Activated CD8-positive, alpha-beta T cell treated with anti-CD3 and anti-CD28 coated beads for 36 hours (primary cell): ENCODE data around the gene PDE5A. TPM values are rescaled to one million over a fixed set of nuclear protein-coding genes. Genes with fewer than 3 reads are reported as not detected.

Experiments
- ATAC-seq: fragments of 200-7000 bp; cut with Tn5 transposase; one replicate; pipeline ENCODE4 v1.10.0; 2021; ENCODE audit warnings: mild to moderate bottlenecking, moderate library complexity
- CTCF ChIA-PET: fragments of 350-600 bp; sonication (Branson Sonifier 250); formaldehyde crosslinking; loops from one replicate; lab custom pipeline; 2021; ENCODE audit warnings: antibody characterized with exemption; lab: Charles Lee
- POLR2A ChIA-PET: fragments of 350-600 bp; sonication (Branson Sonifier 250); formaldehyde crosslinking; loops from one replicate; lab custom pipeline; 2021; ENCODE audit warnings: antibody characterized with exemption; lab: Charles Lee
- DNase-seq: peaks from one replicate; pipeline ENCODE4 v3.0.0-alpha.2; 2020
- H3K27ac Mint-ChIP-seq: one replicate; pipeline ENCODE4 v1.8.0; 2021; ENCODE audit warnings: mild to moderate bottlenecking, mixed read lengths
- H3K27me3 Mint-ChIP-seq: one replicate; pipeline ENCODE4 v1.8.0; 2021; ENCODE audit warnings: mixed read lengths
- H3K36me3 Mint-ChIP-seq: one replicate; pipeline ENCODE4 v1.8.0; 2021; ENCODE audit warnings: low read depth, mixed read lengths
- H3K4me1 Mint-ChIP-seq: one replicate; pipeline ENCODE4 v1.8.0; 2021; ENCODE audit warnings: low read depth, mixed read lengths
- H3K4me3 Mint-ChIP-seq: one replicate; pipeline ENCODE4 v1.8.0; 2021; ENCODE audit warnings: mild to moderate bottlenecking, moderate library complexity, mixed read lengths
- H3K9me3 Mint-ChIP-seq: one replicate; pipeline ENCODE4 v1.8.0; 2021; ENCODE audit warnings: mixed read lengths
- intact Hi-C: fragments of 100-400 bp; cut with micrococcal nuclease; formaldehyde crosslinking; loops from one replicate; pipeline ENCODE4 v1.10.0; 2022
- total RNA-seq, 2 experiments: library from RNA; stranded (reverse); gene quantifications; one replicate each; pipeline ENCODE4 v1.2.3, GENCODE V29; 2021
- TF ChIP-seq, protein P1 (sequence below): fragments of 200-600 bp; IDR thresholded peaks from one replicate; pipeline ENCODE4 v1.8.0; 2022; ENCODE audit warnings: antibody characterized with exemption, mild to moderate bottlenecking

PDE5A gene
- total RNA-seq, 2 experiments from 2014 or later = 0.22 to 0.32 TPM

DNA sequence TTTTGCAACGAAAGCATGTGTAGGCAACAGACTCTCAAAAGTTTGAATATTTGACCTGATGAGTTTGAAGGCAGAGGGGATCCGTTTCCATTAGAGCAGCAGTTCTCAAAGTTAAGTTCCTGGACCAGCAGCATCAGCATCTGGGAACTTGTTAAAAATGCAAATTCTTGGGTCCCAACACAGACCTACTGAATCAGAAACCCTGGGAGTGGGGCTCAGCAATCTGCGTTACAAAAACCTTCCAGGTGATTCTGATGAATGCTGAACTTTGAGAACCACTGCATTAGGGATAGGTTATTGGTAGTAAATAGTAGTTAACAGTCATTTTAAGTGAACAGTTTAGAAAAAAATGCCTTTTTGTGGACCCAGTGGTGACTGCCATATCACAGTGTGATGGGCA, 98.8 kb downstream of the PDE5A start:
- no peak overlapping the region for H3K4me3 Mint-ChIP-seq
- intact Hi-C loops = no loop called here
- no peaks in the 10 kb centered on the region for H3K9me3 Mint-ChIP-seq
- no peak overlapping the region for H3K27ac Mint-ChIP-seq
- no peaks in the 10 kb centered on the region for H3K27me3 Mint-ChIP-seq
- ChIA-PET CTCF (no interaction called here), POLR2A (no interaction called here)
- TF ChIP-seq, protein P1, sequence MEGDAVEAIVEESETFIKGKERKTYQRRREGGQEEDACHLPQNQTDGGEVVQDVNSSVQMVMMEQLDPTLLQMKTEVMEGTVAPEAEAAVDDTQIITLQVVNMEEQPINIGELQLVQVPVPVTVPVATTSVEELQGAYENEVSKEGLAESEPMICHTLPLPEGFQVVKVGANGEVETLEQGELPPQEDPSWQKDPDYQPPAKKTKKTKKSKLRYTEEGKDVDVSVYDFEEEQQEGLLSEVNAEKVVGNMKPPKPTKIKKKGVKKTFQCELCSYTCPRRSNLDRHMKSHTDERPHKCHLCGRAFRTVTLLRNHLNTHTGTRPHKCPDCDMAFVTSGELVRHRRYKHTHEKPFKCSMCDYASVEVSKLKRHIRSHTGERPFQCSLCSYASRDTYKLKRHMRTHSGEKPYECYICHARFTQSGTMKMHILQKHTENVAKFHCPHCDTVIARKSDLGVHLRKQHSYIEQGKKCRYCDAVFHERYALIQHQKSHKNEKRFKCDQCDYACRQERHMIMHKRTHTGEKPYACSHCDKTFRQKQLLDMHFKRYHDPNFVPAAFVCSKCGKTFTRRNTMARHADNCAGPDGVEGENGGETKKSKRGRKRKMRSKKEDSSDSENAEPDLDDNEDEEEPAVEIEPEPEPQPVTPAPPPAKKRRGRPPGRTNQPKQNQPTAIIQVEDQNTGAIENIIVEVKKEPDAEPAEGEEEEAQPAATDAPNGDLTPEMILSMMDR = no peak
- DNase-seq (no peak), ATAC-seq (no peak)
- no peaks in the 10 kb centered on the region for H3K4me1 Mint-ChIP-seq
- H3K36me3 Mint-ChIP-seq = peaks cover 13% of the 10 kb centered on the region

DNA sequence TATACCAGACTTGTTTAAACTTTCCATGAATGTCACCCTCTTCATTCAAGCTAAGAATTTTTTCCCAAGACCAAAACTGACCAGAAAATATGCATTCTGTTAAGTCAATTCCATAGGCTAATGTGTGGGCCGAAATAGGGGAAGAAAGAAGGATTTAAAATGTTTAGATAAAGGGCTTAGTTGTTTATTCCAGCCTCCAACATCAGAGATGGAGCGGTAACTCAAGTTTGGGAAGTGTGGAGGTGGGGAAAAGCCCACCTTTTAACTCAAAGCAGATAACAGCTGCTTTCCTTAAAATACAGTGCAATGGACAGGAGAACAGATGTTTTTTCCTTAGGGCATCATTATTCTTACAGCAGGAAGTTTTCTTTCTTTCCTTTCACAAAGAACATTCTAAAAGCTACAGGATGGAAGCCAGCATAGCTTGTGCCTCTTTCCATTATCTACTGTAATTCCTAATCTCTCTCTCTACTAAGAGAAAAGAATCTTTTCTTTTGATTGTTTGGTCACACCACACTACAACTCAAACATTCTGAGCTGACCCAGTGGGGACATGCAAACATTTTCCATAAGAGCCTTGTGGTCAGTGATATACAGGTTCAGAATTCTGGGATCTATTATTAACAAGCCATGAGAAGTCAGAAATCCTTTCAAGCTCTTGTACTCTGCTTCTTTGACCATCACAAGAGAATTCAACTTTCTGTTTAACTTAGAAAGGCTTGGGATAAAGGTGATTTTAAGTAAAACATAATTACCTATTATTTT, 101.6 kb downstream of the PDE5A start:
- no peak overlapping the region for H3K4me3 Mint-ChIP-seq
- TF ChIP-seq, protein P1 = no peak
- DNase-seq (no peak), ATAC-seq (no peak)
- no peak overlapping the region for H3K27ac Mint-ChIP-seq
- H3K9me3 Mint-ChIP-seq = no peaks in the 10 kb centered on the region
- ChIA-PET CTCF (no interaction called here), POLR2A (no interaction called here)
- no peaks in the 10 kb centered on the region for H3K27me3 Mint-ChIP-seq
- H3K36me3 Mint-ChIP-seq = peaks cover 5% of the 10 kb centered on the region
- no peaks in the 10 kb centered on the region for H3K4me1 Mint-ChIP-seq
- intact Hi-C loops = no loop called here

DNA sequence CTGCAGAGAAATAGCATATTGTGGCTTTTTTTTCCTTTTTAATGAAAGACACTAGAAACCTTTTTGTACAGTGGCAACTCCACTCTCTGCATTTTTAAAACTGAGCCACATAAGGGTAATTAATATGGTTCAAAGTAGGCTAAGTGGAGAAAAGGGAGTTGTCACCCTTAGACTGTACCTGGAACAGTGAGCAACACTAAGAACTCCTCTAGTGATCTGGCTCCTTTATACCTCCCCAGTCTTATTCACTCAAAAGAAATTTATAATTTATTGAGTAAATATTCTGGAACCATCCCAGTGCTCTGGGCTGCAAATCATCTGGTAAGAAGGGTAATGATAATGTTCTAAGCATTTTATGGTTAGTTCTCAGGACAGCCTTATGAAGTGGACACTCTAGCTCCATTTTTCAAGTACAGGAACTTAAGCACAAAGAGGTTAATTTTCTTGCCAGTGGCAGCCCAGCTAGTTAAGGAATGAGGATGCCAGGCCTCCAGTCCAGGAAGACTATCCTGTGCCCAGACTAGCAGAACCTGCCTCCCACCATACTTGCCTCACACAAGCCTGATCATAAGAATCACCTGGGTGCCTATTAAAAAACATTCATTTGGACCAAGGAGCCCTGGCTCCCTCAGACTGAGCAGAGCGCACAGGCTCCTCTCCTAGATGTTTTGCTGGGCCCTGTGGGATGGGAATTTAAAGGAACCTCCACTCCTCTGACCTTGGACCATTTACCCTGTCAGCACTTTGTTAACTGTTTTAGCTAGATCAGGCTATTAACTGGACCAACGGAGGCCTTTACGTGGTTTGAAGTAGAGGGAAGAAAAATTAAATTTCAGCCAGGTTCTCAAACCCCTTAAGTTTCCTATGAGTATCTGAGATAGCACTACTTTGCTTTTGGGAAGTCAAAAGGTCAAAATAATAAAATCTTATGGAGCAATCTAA, 102.6 kb downstream of the PDE5A start:
- ATAC-seq (no peak), DNase-seq (no peak)
- no peaks in the 10 kb centered on the region for H3K9me3 Mint-ChIP-seq
- no peak overlapping the region for H3K4me3 Mint-ChIP-seq
- POLR2A ChIA-PET = no interaction called here
- CTCF ChIA-PET = no interaction called here
- H3K4me1 Mint-ChIP-seq = no peaks in the 10 kb centered on the region
- TF ChIP-seq, protein P1 = no peak
- no peaks in the 10 kb centered on the region for H3K27me3 Mint-ChIP-seq
- no peak overlapping the region for H3K27ac Mint-ChIP-seq
- peaks cover 4% of the 10 kb centered on the region for H3K36me3 Mint-ChIP-seq
- intact Hi-C loops = no loop called here

- CTCF ChIA-PET = no interaction called here
- H3K27me3 Mint-ChIP-seq = no peaks in the 10 kb centered on the region
- no peak overlapping the region for H3K27ac Mint-ChIP-seq
- ATAC-seq (no peak), DNase-seq (no peak)
- H3K4me1 Mint-ChIP-seq = no peaks in the 10 kb centered on the region
- H3K36me3 Mint-ChIP-seq = peaks cover 6% of the 10 kb centered on the region
- H3K9me3 Mint-ChIP-seq = no peaks in the 10 kb centered on the region
- no peak overlapping the region for H3K4me3 Mint-ChIP-seq
- POLR2A ChIA-PET = no interaction called here
- intact Hi-C loops = no loop called here
- TF ChIP-seq, protein P1 = no peak
Observed at GRCh38 chr4:119525005-119525749, 103.4 kb downstream of the PDE5A start.
